ENCODE measurements around the gene SLC6A18. TPM values are rescaled to one million over a fixed set of nuclear protein-coding genes. Genes with fewer than 3 reads are reported as not detected.

The SLC6A18 gene
- total RNA-seq, 1 donor from 2014 or later = not detected

DNA sequence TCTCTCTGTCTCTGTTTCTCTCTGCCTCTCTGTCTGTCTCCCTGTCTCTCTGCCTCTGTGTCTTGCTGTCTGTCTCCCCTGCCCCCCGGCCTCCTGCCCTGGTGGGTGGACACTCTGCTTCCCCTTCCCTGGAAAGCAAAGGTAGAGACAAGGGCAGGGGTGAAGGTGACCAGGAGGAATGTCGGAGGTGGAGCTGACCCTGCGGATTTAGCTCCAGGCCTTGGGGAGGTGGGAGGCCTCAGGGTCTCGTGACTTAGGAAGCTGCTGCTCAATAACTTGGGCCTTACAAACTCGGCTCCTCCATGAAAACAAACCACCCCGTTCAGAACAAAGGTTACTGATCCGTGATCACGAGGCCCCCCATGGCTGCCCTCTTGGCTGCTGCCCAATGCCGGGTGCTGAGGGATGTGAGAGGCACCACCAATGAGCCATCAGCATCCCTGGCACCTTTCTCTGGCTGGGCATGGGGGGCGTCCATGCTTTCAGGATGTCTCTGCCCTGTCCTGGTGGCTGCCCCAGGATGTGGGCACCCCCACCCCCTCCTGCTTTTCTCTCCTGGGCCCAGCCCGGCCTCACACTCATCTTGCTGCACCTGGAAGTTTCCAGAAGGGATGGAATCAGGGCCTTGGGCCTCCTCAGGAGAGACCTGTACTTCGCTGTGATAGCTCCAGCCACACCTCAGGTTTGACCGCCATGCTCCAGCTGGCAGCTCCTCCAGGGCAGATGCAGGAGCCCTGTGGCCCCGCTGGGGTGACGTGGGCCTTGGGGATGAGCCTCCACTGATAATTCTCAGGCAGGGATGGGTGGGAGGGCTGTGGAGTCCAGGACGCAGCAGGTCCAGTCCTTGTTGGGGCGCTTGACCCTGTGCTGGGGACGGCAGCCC, 38.6 kb upstream of the SLC6A18 start:
- intact Hi-C loops (cut with DNase I) = no loop called here
- DNase-seq (ENCODE audit: missing footprints) (peak; percentile 42), ATAC-seq (no peak)

- DNase-seq (ENCODE audit: missing footprints) = peak; percentile 41
- no peak for ATAC-seq
- intact Hi-C loops (cut with DNase I) = no loop called here
Observed at GRCh38 chr5:1187234-1187949, 37.8 kb upstream of the SLC6A18 start.

DNA sequence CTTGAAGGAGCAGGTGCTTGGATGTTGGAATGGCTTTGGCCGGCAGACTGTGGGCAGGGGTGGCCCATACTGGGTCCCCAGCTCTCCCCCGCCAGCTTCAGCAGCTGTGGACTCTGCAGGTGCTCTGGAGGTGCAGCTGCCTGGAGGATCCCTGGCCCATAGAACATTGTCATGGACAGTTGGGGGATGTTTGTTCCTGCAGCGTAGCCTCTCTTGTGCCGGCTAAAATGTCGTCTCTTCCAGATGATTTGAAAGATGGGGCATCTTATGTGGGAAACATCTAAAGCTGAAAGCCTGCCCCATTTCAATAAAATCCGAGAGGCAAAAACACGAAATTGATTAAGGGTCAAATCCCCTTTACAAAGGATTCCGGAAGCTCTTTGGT, 37.2 kb upstream of the SLC6A18 start:
- DNase-seq (ENCODE audit: missing footprints) (no peak), ATAC-seq (no peak)
- intact Hi-C loops (cut with DNase I) = no loop called here

GRCh38 chr5:1188464-1188863, 36.7 kb upstream of the SLC6A18 start:
- intact Hi-C loops (cut with DNase I) = no loop called here
- no peak for DNase-seq (ENCODE audit: missing footprints)

DNA sequence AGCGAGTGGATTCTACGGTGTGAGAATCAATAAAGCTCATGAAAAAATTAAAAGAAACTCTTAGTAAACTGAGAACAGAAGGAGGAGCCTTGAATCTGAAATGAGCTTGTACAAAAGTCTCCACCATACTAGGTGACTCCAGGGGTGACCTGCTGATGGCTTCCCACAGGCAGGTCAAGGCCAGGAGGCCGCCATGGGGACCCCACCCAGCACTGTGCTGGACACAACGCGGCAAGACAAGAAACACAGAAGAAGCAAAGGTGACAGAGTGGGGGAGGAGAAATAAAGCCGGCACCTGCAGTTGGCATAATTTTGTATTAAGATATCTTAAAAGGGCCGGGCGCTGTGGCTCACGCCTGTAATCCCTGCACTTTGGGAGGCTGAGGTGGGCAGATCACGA, 35.9 kb upstream of the SLC6A18 start:
- intact Hi-C loops (cut with DNase I) = no loop called here
- DNase-seq (ENCODE audit: missing footprints) (peak; percentile 60), ATAC-seq (no peak)

More at GRCh38 chr5:1188464-1188863, 36.7 kb upstream of the SLC6A18 start:
- no peak for ATAC-seq

- intact Hi-C loops (cut with DNase I) = no loop called here
- ATAC-seq (no peak), DNase-seq (ENCODE audit: missing footprints) (no peak)
Observed at GRCh38 chr5:1190278-1190677, 34.9 kb upstream of the SLC6A18 start.

GRCh38 chr5:1190837-1191239, 34.3 kb upstream of the SLC6A18 start:
- DNase-seq (ENCODE audit: missing footprints) (no peak), ATAC-seq (no peak)
- intact Hi-C loops (cut with DNase I) = no loop called here

GRCh38 chr5:1192971-1193590, 32.1 kb upstream of the SLC6A18 start:
- DNase-seq (ENCODE audit: missing footprints) (no peak), ATAC-seq (no peak)
- intact Hi-C loops (cut with DNase I) = no loop called here

DNA sequence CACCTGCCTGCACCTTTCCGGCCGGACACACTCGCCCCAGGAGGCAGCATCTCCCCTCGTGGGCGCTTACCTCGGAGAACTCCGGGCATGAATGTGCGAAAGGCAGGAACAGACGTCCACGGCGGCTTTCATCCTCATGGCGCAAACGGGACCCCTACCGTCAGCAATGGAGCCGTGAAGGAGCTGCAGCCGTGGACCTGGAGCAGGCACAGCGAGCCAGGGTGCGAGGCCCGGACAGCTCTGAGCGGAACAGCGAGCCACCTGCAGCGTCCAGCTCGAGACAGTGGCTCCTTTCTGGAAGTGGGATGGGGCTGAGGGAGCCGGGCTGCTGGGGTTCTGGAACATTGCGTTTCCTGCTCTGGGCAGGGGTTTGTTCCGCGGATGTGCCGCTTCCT, 31.6 kb upstream of the SLC6A18 start:
- DNase-seq (ENCODE audit: missing footprints) = peak; percentile 37
- ATAC-seq = no peak
- intact Hi-C loops (cut with DNase I) = no loop called here

DNA sequence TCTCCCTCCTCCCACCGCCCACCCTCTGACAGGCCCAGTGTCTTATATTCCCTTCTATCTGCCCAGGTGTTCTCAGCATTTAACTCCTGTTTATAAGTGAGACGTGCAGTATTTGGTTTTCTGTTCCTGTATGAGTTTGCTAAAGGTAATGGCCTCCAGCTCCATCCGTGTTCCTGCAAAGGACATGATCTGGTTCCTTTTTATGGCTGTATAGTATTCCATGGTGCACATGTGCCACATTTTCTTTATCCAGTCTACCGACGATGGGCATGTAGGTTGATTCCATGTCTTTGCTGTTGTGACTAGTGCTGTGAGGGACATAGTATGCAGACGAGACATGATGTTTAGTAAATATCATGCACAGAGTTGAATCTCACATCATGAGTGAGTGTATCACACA, 30.8 kb upstream of the SLC6A18 start:
- intact Hi-C loops (cut with DNase I) = no loop called here
- ATAC-seq = no peak
- no peak for DNase-seq (ENCODE audit: missing footprints)

DNA sequence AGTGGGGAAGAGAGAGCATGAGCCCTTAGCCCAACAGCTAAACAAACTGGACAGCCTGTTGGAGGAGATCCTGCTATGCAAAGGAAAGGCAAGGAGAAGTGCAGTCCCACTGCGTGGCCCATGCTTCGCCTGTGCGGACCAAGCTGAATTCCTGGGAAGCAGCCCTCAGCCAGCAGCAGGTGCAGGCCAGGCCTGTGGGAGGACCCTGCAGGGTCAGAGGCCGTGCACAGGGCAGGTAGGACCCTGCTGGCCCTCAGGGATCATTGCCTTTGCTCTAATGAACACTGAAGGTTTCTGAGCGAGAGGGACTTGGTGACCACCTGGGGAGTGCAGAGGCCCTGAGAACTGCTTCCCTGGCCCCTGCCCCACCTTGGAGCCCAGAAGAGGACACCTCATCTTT, 29.7 kb upstream of the SLC6A18 start:
- intact Hi-C loops (cut with DNase I) = no loop called here
- DNase-seq (ENCODE audit: missing footprints) (peak; percentile 57), ATAC-seq (no peak)

- no peak for DNase-seq (ENCODE audit: missing footprints)
- intact Hi-C loops (cut with DNase I) = no loop called here
- no peak for ATAC-seq
Observed at GRCh38 chr5:1195916-1196315, 29.3 kb upstream of the SLC6A18 start.

DNA sequence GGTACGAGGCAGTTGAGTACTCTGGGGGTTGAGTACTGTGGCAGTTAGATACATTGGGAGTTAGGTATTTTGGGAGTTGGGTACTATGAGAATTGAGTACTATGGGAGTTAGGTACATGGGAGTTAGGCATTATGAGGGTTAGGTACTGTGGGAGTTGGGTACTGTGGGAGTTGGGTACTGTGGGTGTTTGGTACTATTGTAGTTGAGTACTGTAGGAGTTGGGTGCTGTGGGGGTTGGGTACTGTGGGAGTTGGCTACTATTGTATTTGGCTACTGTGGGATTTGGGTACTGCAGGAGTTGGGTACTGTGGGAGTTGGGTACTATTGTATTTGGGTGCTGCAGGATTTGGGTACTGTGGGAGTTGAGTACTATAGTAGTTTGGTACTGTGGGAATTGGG, 28.6 kb upstream of the SLC6A18 start:
- intact Hi-C loops (cut with DNase I) = no loop called here
- DNase-seq (ENCODE audit: missing footprints) (no peak), ATAC-seq (no peak)

DNA sequence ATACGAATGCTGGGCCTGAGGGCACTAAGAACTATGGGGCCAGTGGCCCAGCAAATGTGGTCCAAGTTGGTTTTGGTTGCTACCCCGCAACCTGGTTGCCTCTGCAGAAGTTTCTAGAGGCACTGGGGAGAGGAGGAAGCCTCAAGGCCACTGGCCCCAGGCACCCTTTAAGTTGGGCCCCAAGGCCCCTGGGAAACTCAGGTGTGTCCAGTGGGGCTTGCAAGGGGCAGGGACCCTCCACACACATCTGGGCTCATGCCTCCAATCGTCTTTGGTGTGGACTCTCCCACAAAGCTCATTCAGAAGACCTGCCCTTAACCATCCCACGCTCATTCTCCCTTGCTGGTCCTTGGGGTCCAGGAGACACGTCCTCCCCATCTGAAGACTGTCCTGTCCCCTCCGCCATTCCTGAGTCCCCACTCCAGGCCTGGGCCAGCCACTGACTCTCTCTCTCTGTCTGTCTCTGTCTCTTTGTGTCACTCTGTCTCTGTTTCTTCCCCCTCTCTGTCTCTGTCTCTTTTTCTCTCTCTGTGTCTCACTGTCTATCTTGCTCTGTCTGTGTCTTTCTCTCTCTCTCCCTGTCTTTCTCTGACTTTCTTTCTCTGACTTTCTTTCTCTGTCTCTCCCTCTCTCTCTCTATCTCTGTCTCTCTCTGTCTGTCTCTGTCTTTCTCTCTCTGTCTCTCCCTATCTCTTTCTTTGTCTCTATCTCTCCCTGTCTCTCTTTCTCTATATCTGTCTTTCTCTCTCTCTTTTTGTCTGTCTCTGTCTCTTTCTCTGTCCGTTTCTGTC, 27.1 kb upstream of the SLC6A18 start:
- intact Hi-C loops (cut with DNase I) = no loop called here
- no peak for ATAC-seq
- DNase-seq (ENCODE audit: missing footprints) = no peak

DNA sequence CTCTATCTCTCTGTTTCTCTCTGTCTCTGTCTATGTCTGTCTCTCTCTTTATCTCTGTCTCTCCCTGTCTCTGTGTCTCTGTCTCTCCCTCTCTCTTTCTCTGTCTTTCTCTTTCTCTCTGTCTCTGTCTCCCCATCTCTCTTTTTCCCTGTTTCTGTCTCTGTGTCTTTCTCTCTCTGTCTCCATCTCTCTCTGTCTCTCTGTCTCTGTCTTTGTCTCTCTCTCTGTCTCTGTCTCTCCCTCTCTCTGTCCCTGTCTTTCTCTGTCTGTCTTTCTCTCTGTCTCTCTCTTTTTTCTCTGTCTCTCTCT, 25.9 kb upstream of the SLC6A18 start:
- no peak for ATAC-seq
- intact Hi-C loops (cut with DNase I) = no loop called here
- DNase-seq (ENCODE audit: missing footprints) = no peak

- intact Hi-C loops (cut with DNase I) = no loop called here
- DNase-seq (ENCODE audit: missing footprints) = no peak
- ATAC-seq = no peak
Observed at GRCh38 chr5:1199649-1200494, 25.3 kb upstream of the SLC6A18 start.

DNA sequence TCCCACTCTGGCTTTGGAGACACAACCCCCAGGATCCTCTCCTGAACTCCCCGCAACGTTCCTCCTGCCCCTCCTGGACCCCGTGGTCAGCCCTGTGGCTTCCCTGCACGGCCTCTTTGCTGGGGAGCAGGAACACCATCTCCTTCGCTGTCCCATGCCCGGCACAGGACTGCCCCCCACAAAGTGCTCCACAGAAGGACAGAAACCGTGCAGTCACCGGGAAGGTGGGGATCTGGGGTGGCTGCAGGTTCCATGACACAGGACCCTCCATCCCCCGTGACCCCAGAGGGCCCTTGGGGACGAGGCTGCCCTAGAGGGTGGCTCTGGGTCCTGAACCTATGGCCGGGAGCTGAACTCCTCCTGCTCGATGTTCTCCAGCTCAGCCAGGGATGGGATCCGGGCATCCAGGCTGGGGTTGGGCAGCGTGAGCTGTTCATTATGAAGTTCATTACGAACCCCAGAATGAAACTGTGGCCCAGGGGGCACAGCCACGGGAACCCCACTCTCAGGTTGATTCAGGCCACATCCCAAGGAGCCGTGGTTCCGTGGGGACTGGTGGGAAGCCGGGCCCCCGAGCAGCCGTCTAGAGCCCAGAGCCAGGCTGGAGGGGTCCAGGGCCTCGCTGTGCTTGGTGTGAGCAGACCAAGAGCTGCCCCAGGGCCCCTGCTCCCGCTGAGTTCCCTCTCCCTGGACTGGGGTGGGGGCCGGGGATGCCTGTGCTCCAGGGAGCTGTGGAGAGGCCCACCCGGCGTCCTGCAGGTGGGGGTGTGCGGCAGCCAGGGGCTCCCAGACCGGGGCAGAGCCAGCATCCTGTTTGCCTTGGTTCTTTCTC, 24.5 kb upstream of the SLC6A18 start:
- DNase-seq (ENCODE audit: missing footprints) (peak; percentile 57), ATAC-seq (no peak)
- intact Hi-C loops (cut with DNase I) = no loop called here

All from Right ventricle myocardium inferior (tissue), 1 donor.